ENCODE results near the gene KRTAP4-12.
"Not testable (repeated sequence)": the region's sequence is repeated elsewhere in the genome, so short reads cannot be mapped to it uniquely, and the experiment has no call there.

Gene KRTAP4-12

DNA sequence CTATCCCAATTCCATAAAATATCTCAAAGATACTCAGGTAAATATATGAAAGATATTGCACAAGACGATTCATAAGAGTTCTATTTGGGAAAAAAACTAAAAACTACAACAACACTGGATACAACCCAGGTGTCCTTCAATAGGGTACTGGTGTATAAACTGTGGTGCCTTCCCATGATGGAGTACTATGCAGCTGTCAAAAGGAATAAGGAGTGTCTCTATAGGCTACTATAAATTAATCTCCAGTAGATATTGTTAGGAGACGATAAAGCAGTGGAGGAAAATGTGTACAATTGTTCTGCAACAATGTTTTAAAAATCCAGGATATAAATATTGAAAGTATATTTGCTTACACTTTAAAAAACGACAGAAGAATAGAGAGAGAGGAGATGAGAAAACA, 2.4 kb upstream of the KRTAP4-12 start:
- DNase-seq (ENCODE audit: low read depth in 2 of 2) = no peak

DNA sequence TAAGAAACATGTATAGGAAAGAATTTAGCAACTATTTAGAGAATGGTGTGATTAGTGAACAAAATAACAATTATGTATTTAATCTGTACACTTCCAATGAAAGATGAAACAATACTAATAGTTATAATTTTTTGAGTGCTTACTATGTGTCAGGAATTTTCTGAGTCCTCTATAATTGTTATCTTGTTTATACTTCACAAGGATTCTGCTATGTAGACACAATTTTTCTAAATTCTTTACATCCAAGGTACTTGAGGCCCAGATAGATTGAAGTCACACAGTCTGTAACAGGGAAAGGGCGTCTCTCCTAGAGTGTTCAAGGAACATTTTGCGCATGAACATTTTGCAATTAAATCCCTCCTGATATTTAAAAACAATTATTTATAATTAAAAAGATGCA, 1.1 kb upstream of the KRTAP4-12 start:
- no peak for DNase-seq (ENCODE audit: low read depth in 2 of 2)

DNA sequence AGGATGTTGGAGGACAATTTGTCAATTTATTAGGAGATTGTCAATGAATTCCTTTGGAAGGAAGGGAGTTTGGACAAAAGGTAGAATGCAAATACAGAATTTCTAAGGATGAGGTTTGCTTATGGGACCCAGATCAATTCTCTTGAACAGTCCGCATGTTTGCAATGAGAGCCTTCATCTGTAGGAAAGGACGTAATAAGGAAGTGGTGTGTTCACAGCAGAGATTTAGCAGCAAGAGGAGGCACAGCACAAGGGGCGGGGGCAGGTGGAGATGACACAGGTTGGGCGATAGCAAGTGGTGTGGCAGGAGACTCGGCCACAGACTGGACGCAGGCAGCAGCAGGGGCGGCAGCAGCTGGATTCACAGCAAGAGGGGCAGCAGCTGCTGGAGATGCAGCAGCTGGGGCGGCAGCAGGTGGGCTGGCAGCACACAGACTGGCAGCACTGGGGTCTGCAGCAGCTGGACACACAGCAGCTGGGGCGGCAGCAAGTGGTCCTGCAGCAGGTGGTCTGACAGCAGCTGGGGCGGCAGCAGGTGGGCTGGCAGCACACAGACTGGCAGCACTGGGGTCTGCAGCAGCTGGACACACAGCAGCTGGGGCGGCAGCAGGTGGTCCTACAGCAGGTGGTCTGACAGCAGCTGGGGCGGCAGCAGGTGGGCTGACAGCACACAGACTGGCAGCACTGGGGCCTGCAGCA, 541 bp downstream of the KRTAP4-12 start:
- DNase-seq (ENCODE audit: low read depth in 2 of 2) = not testable (repeated sequence)

DNA sequence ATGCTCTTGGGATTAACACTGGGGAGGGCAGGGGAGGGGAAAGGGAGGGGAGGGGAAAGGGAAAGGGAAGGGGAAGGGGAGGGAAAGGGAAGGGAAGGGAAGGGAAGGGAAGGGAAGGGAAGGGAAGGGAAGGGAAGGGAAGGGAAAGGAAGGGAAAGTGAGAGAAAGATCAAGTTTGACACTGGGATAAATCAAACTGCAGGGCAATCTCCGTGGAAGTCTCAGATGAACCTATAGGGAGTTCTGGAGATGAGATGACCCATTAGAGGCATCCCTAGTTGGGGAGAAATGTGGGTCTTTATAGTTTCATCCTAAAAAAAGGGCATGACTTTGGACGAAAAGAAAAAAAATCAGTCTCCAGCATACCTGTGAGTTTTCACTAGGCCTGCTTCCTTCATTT, 2.2 kb downstream of the KRTAP4-12 start:
- no peak for DNase-seq (ENCODE audit: low read depth in 2 of 2)

DNA sequence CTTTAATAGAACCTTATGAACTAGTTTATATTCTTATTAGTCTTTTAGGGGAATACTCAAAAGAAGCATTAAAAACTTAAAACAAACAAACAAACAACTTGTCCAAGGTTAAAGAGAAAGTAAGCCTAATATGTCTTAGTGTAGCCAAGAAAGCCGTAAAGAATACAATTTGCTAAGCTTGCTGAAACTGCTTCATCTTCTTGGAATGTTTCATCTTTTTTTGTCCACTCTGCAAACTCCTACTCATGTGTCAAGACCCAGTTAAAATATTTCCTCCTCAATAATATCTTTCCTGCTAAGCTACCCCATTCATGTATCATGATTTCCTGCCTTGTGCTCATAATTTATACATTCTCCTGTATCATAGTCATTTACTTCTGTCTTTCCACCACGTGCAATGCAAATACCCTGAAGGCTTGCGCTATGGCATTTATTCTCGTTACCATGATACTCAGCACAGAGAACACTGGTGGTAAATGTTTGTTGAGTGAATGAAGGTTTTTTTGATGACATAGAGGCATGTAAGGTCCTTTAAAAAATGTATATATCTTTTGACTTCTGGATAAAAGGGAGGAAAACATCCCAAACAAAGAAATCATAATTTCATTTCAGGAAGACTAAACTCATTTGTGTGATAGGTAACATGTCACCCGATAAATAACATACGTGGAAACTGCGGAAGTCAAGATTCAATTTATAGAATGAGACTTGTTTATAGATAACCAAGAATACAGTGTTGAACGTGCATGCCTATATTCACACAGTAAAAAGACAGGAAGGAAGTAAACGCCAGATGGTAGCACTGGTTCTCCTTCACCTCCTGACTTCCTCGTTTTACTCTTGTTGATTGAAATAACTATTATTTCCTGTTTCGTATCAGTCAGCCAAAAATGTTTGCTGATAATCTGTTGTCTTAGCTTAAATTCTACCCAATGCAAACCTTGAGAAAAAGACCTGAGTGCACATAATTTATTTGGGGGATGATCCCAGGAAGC, 4.0 kb downstream of the KRTAP4-12 start:
- DNase-seq (ENCODE audit: low read depth in 2 of 2) = not testable (repeated sequence)

DNA sequence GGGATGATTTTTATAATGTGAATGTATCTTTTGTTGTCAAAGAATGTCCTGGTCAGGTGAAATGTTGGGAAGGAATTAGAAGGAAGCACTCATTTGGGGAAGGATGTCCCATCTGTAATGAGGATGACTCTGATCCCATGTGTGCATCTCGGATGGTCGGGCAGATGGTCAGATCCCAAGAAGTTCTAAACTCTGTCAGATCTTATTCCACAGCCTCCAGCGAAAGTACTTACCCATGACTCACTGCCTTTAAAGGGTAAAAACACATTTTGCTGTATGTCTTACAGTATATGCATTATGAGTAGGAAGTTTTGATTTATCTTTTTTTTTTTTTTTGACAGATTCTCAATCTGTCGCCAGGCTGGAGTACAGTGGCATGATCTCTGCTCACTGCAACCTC, 5.3 kb downstream of the KRTAP4-12 start:
- DNase-seq (ENCODE audit: low read depth in 2 of 2) = no peak

DNA sequence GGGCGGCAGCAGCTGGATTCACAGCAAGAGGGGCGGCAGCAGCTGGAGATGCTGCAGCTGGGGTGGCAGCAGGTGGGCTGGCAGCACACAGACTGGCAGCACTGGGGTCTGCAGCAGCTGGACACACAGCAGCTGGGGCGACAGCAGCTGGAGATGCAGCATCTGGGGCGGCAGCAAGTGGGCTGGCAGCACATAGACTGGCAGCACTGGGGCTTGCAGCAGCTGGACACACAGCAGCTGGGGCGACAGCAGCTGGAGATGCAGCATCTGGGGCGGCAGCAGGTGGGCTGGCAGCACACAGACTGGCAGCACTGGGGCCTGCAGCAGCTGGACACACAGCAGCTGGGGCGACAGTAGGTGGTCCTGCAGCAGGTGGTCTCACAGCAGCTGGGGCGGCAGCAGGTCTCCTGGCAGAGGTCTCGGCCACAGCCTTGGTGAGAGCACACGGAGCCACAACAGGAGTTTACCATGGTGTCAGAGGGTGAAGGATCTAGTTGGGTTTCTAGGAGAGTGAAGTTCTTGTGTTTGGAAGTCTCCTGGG, 6.1 kb downstream of the KRTAP4-12 start, which contains the start of gene KRTAP4-11:
Gene KRTAP4-11 (minus strand): TSS at position 528 of the 541 bp plus-strand sequence. CDS start 58 bp downstream, at position 470.
- not testable (repeated sequence) for DNase-seq (ENCODE audit: low read depth in 2 of 2)

DNA sequence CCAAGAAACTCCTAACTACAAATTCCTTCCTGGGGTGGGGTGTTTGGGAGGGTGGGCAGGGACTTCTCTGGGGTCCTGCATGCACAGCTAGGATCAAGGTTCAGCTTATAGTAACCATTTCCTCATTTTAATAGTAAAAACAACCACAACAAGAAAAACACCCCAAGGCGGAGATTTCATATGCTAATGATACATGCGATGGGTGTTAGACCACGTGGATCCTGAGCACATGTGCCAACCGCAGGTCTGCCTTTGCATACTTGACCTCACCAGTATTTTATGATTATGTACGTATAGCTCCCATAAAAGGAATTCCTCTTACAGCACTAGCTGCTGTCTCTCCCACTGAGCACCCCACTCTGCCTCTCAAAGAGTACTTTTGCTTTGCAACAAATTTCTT, 7.7 kb downstream of the KRTAP4-12 start:
- no peak for DNase-seq (ENCODE audit: low read depth in 2 of 2)

DNA sequence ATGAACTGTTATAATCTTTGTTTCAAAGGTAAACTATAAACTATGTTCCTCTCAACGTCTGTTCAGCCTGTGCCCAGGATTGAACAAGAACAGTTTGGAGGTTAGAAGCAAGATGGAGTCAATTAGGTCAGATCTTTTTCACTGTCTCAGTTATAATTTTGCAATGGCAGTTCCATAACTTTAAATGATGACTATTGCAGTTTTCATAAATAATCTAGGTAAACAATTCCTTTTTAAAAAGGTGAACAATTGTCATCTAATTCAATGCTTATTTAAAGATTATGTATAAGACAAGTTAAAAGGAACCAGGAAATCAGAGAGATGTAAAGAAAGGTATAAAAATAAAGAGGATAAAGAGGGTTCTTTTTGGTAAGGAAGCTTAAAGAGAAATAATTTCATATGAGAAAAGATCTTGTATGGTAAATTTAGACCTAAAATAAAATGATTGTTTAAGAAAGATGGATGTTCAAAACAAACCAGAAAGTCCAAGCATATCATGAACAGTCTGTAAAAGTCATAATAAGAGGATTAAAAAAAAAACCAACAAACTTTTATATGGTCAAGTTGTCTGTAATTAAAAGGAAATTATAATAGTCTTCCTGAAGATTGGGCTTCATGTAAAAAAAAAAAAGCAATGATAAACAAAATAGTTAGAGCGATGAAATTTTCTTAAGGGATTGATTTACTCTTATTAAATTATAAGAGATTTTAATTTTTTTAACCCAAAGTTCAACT, 12.7 kb downstream of the KRTAP4-12 start:
- no peak for DNase-seq (ENCODE audit: low read depth in 2 of 2)

DNA sequence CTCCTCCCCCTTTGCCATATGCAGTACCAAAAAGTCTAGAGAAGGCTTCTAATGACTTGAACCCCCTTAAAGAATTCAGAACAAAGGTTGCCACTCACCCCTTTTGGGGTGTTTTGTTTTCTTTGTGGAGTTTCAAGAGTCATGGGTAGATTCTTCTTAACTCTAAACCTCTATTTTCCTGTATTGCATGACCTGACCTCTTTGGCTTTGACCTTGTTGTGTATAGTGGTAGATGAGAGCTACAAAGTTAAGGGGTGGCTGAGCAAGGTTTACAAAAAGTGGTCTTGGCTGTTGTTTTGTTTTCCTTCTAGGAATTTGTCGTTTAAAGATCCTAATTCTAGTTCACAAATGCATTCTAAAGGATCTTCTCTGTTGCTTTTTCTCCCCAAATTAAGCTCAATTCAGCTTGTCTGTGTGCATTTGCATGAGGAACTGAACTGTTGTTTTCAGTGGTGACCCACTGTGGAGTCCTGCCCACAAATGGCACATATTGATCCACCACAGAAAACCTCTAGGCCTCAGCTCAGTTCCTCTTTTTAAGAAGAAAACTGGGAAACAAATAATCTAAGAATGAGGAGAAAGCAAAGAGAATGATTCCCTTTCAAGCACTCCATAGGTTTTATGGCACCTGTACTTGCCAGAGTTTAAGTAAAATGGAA, 15.1 kb downstream of the KRTAP4-12 start:
- not testable (repeated sequence) for DNase-seq (ENCODE audit: low read depth in 2 of 2)

DNA sequence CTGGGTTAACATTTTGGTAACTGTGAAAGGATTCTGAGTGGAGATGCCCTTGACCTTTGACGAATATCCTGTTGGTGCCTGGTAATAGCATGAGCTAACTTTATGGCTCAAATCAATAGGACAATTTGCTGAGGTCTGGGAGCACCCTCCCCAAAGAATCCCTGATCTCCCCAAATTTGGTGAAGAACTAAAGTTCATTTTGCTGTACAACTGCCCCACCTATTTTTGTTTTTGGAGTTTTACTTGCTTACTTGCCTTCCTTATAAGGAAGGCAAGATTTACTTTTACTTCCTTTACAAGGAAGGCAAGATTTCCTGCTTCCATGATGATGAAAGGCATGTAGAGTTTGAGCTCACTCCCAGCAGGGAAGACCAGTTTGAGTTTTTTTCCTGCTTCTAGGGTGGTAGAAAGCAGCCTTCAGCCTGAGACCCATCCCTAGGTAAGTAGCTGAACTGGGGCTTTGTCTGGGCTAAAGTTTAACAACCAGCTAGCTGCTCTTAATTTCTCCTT, 16.0 kb downstream of the KRTAP4-12 start:
- no peak for DNase-seq (ENCODE audit: low read depth in 2 of 2)

DNA sequence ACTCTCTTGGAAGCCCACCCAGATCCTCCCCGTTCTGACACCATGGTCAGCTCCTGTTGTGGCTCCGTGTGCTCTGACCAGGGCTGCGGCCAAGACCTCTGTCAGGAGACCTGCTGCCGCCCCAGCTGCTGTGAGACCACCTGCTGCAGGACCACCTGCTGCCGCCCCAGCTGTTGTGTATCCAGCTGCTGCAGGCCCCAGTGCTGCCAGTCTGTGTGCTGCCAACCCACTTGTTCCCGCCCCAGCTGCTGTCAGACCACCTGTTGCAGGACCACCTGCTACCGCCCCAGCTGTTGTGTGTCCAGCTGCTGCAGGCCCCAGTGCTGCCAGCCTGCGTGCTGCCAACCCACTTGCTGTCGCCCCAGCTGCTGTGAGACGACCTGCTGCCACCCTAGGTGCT, 18.6 kb downstream of the KRTAP4-12 start, which contains the start of gene KRTAP4-9:
Gene KRTAP4-9 (plus strand): TSS at position 43 of the 400 bp plus-strand sequence. CDS start 0 bp downstream, at position 43.
- DNase-seq (ENCODE audit: low read depth in 2 of 2) = not testable (repeated sequence)

DNA sequence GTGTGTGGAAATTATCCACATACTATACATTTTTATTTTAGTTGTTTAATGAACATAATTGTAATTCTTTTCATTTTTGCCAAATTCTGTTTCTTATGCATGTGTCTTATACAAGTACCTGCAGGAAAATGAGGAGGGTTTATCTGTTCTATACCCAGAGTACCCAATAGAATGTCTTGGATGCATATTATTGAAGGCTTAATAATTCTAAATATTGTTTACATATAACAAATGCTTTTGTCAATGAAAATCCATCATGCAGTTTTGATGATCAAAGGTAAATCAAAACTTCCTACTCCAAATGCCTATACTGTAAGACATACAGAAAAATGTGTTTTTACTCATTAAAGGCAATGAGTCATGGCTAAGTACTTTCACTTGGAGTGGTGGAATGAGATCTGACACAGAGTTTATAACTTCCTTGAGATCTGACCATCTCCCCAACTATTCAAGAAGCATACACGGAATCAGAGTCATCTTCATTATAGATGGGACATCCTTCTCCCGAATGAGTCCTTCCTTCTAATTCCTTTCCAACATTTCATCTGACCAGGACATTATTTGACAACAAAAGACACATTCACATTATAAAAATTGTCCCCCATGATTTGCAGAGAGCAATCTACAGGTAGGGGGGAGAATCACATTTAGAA, 19.5 kb downstream of the KRTAP4-12 start:
- not testable (repeated sequence) for DNase-seq (ENCODE audit: low read depth in 2 of 2)

DNA sequence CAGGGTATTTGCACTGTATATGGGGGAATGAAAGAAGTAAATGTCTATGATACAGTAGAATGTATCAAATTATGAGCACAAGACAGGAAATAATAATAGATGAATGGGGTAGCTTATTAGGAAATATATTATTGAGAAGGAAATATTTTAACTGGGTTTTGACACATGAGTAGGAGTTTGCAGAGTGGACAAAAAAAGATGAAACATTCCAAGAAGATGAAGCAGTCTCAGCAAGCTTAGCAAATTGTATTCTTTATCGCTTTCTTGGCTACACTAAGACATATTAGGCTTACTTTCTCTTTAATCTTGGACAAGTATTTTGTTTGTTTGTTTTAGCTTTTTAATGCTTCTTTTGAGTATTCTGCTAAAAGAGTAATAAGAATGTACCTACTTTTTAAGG, 20.1 kb downstream of the KRTAP4-12 start:
- no peak for DNase-seq (ENCODE audit: low read depth in 2 of 2)

DNA sequence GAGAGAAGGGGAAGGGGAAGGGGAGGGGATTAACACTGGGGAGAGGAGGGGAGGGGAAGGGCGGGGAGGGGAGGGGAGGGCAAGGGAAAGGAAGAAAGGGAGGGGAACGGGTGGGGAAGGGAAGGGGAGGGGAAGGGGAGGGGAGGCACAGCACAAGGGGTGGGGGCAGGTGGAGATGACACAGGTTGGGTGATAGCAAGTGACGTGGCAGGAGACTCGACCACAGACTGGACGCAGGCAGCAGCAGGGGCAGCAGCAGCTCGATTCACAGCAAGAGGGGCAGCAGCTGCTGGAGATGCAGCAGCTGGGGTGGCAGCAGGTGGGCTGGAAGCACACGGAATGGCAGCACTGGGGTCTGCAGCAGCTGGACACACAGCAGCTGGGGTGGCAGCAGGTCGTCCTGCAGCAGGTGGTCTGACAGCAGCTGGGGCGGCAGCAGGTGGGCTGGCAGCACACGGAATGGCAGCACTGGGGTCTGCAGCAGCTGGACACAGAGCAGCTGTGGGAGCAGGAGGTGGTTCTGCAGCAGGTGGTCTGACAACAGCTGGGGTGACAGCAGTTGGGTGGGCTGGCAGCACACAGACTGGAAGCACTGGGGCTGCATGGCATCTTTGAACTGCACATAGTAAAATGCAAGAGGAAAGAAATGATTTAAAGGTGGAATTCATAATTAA, 22.3 kb downstream of the KRTAP4-12 start, which contains the start of gene KRTAP4-16:
Gene KRTAP4-16 (minus strand): TSS at position 624 of the 674 bp plus-strand sequence. CDS start 0 bp downstream, at position 624.
- no peak for DNase-seq (ENCODE audit: low read depth in 2 of 2)

DNA sequence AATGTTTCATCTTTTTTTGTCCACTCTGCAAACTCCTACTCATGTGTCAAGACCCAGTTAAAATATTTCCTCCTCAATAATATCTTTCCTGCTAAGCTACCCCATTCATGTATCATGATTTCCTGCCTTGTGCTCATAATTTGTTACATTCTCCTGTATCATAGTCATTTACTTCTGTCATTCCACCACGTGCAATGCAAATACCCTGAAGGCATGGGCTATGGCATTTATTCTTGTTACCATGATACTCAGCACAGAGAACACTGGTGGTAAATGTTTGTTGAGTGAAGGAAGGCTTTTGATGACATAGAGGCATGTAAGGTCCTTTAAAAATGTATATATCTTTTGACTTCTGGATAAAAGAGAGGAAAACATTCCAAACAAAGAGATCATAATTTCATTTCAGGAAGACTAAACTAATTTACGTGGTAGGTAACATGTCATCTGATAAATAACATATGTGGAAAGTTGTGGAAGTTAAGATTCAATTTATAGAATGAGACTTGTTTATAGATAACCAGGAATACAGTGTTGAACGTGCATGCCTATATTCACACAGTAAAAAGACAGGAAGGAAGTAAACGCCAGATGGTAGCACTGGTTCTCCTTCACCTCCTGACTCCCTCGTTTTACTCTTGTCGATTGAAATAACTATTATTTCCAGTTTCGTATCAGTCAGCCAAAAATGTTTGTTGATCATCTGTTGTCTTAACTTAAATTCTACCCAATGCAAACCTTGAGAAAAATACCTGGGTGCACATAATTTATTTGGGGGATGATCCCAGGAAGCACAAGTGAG, 24.1 kb downstream of the KRTAP4-12 start:
- DNase-seq (ENCODE audit: low read depth in 2 of 2) = not testable (repeated sequence)

DNA sequence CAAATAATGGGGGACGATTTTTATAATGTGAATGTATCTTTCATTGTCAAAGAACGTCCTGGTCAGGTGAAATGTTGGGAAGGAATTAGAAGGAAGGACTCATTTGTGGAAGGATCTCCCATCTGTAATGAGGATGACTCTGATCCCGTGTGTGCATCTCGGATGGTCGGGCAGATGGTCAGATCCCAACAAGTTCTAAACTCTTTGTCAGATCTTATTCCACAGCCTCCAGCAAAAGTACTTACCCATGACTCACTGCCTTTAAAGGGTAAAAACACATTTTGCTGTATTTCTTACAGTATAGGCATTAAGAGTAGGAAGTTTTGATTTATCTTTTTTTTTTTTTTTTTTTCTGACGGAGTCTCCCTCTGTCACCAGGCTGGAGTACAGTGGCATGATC, 25.5 kb downstream of the KRTAP4-12 start:
- DNase-seq (ENCODE audit: low read depth in 2 of 2) = no peak

DNA sequence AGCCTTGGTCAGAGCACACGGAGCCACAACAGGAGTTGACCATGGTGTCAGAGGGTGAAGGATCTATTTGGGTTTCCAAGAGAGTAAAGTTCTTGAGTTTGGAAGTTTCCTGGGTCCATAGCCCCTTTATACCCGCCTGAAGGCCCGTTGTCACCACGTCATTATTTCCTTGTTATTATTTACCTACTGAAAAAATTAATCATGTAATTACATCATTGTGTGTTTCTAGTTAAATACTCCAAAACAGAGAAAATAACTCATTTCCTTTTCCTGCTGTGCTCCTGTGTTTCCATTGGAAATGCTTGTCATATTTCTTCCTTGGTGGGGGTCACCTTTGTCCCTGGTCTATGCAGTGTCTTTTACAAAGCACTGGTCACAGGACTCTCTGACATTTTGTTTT, 25.9 kb downstream of the KRTAP4-12 start, which contains the start of gene KRTAP4-8:
Gene KRTAP4-8 (minus strand): TSS at position 101 of the 400 bp plus-strand sequence. CDS start 58 bp downstream, at position 43.
- no peak for DNase-seq (ENCODE audit: low read depth in 2 of 2)

Data from stimulated activated CD8-positive, alpha-beta memory T cell treated with anti-CD3 and anti-CD28 coated beads, Interleukin-15, amount 100 ng/mL, for 4 hours (primary cell).